ENCODE measurements around the gene IFRD1. TPM values are rescaled to one million over a fixed set of nuclear protein-coding genes. Genes with fewer than 3 reads are reported as not detected.

The IFRD1 gene
- total RNA-seq, 1 experiment from 2014 or later: 67.8 TPM

DNA sequence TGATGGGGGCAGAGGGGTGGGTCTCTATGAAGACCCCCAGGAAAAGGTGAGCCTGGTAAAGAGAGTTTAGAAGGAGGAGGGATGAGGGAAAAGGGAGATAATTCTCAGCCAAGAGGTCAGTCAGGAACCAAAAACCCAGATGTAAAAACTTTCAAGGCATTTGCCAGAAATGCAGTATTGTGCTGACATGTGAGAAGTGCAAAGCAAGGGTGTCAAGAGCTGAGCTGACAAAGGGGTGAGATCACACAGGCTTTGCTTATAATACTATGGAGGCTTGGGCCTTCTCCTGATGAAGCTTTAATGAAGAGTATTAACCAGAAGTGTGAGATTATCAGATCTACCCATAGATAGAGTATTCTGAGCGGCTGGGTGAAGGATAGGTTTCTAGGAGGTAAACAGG lies 22.3 kb upstream of the IFRD1 start:
- peaks cover 0 to 2% of the 10 kb centered on the region in 2 experiments; a peak in 1 of 5 replicates for H3K9me3 Mint-ChIP-seq
- TF ChIP-seq, protein P1, sequence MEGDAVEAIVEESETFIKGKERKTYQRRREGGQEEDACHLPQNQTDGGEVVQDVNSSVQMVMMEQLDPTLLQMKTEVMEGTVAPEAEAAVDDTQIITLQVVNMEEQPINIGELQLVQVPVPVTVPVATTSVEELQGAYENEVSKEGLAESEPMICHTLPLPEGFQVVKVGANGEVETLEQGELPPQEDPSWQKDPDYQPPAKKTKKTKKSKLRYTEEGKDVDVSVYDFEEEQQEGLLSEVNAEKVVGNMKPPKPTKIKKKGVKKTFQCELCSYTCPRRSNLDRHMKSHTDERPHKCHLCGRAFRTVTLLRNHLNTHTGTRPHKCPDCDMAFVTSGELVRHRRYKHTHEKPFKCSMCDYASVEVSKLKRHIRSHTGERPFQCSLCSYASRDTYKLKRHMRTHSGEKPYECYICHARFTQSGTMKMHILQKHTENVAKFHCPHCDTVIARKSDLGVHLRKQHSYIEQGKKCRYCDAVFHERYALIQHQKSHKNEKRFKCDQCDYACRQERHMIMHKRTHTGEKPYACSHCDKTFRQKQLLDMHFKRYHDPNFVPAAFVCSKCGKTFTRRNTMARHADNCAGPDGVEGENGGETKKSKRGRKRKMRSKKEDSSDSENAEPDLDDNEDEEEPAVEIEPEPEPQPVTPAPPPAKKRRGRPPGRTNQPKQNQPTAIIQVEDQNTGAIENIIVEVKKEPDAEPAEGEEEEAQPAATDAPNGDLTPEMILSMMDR (conservative IDR thresholded peaks at IDR 0.05): no peak
- Histone ChIP-seq H3T11ph (ENCODE audit: low read length) (no peak overlapping the region), H3K4me1 (ENCODE audit: insufficient read depth, low read length) (peaks cover 6% of the 10 kb centered on the region; the same call in 1 of the 2 replicates), H3K4me2 (ENCODE audit: insufficient read depth, insufficient read length, low read length) (no peak overlapping the region), H3K4ac (ENCODE audit: low read depth, low read length) (no peak overlapping the region), H3K27ac (ENCODE audit: insufficient read length, low read depth, low read length) (no peak overlapping the region), H3K9ac (ENCODE audit: extremely low read depth, insufficient read length, low read length) (no peak overlapping the region), H4K91ac (ENCODE audit: insufficient read length, low read depth, low read length) (no peak overlapping the region), H3K23ac (ENCODE audit: insufficient read length, low read depth, low read length) (no peak overlapping the region), H4K20me1 (ENCODE audit: control insufficient read depth, insufficient read depth, insufficient read length) (no peaks in the 10 kb centered on the region), H3K18ac (ENCODE audit: insufficient read length, low read depth, low read length) (no peak overlapping the region), H2AK5ac (ENCODE audit: insufficient read length, low read length) (no peak overlapping the region), H3K23me2 (ENCODE audit: insufficient read length, low read depth, low read length, poor library complexity, severe bottlenecking) (no peaks in the 10 kb centered on the region), H2AFZ (ENCODE audit: low read length) (no peak overlapping the region), H3K27me3 (ENCODE audit: insufficient read depth, low read length) (no peaks in the 10 kb centered on the region), H2BK12ac (ENCODE audit: insufficient read length, low read depth, low read length) (no peak overlapping the region), H4K8ac (replicated peaks; ENCODE audit: insufficient read length, low read depth, low read length) (no peak overlapping the region), H3K79me1 (ENCODE audit: insufficient read depth, low read depth, low read length, poor library complexity, severe bottlenecking) (no peaks in the 10 kb centered on the region), H3K9me3 (ENCODE audit: control insufficient read depth, low read depth, low read length) (no peaks in the 10 kb centered on the region), H4K5ac (ENCODE audit: insufficient read length, low read depth, low read length) (no peak overlapping the region), H2BK15ac (ENCODE audit: low read depth, low read length) (no peak overlapping the region), H3K14ac (ENCODE audit: insufficient read depth, low read length) (no peak overlapping the region), H2BK5ac (ENCODE audit: insufficient read length, low read length) (no peak overlapping the region), H3K79me2 (ENCODE audit: insufficient read depth, low read length) (no peaks in the 10 kb centered on the region), H3K56ac (ENCODE audit: insufficient read length, low read depth, low read length) (no peak overlapping the region), H2BK20ac (ENCODE audit: low read depth, low read length, poor library complexity, severe bottlenecking) (no peak overlapping the region), H2BK120ac (ENCODE audit: low read depth, low read length, poor library complexity, severe bottlenecking) (no peak overlapping the region)
- H3K4me3 Mint-ChIP-seq: no peak overlapping the region
- H3K27ac Mint-ChIP-seq: peak overlapping the region in 1 of 3 experiments; percentile 1; a peak in 1 of 7 replicates
- H3K36me3 Mint-ChIP-seq (ENCODE audit: insufficient read depth in 1 of 3, low read depth in 3 of 3): peaks cover 0 to 3% (median 0%) of the 10 kb centered on the region in 3 experiments; a peak in 1 of 7 replicates
- no CpG with 5 or more reads among the region's 1 CpG for WGBS (ENCODE audit: extremely low coverage, insufficient read length, low lambda C conversion rate)
- peaks cover 27 to 35% of the 10 kb centered on the region in 2 experiments for H3K4me1 Mint-ChIP-seq
- DNase-seq: no peak
- no peaks in the 10 kb centered on the region for H3K27me3 Mint-ChIP-seq (ENCODE audit: low read depth)
